OCI-LY1 (cell line): ENCODE data around the gene MTIF3.

ENCODE experiments used
- H2AFZ ChIP-seq: fragments of 200-600 bp; sonication (generic), shearing (Covaris generic); 2 replicates; pipeline ENCODE4 v1.6.0; 2014; ENCODE audit warnings: antibody characterized with exemption, mild to moderate bottlenecking, low read length
- H3F3A ChIP-seq: fragments of 200-600 bp; sonication (generic), shearing (Covaris generic); 2 replicates; pipeline ENCODE4 v1.6.0; 2014; ENCODE audit warnings: mild to moderate bottlenecking, antibody characterized with exemption, low read length, moderate library complexity; ENCODE audit not compliant: insufficient read depth
- H3K27ac ChIP-seq: fragments of 200-600 bp; sonication (generic); 2 replicates; pipeline ENCODE4 v1.5.1; 2014; ENCODE audit warnings: low read length, mixed run types, mild to moderate bottlenecking, low read depth; ENCODE audit not compliant: poor library complexity, severe bottlenecking
- H3K27me3 ChIP-seq: fragments of 200-600 bp; sonication (generic); 2 replicates; pipeline ENCODE4 v1.6.0; 2014; ENCODE audit warnings: antibody characterized with exemption, mild to moderate bottlenecking, low read length, moderate library complexity; ENCODE audit not compliant: insufficient read depth
- H3K36me3 ChIP-seq: fragments of 200-600 bp; sonication (generic); 2 replicates; pipeline ENCODE4 v1.6.1; 2014; ENCODE audit warnings: mild to moderate bottlenecking, antibody characterized with exemption, low read length, moderate library complexity, mixed read lengths; ENCODE audit not compliant: insufficient read depth
- H3K4me1 ChIP-seq: fragments of 200-600 bp; sonication (generic); 2 replicates; pipeline ENCODE4 v1.5.1; 2014; ENCODE audit warnings: mild to moderate bottlenecking, low read length, moderate library complexity; ENCODE audit not compliant: insufficient read depth, severe bottlenecking
- H3K4me2 ChIP-seq: fragments of 200-600 bp; sonication (generic), shearing (Covaris generic); 2 replicates; pipeline ENCODE4 v1.6.1; 2014; ENCODE audit warnings: low read length
- H3K4me3 ChIP-seq: fragments of 200-600 bp; sonication (generic); 2 replicates; pipeline ENCODE4 v1.5.1; 2014; ENCODE audit warnings: low read length, low read depth, mild to moderate bottlenecking, mixed read lengths; ENCODE audit not compliant: poor library complexity, severe bottlenecking
- H3K79me2 ChIP-seq: fragments of 200-600 bp; shearing (Covaris generic); 2 replicates; pipeline ENCODE4 v1.6.1; 2016; ENCODE audit warnings: mixed run types, low read length, mixed read lengths; ENCODE audit not compliant: insufficient read depth
- H3K9ac ChIP-seq: fragments of 200-600 bp; sonication (generic), shearing (Covaris generic); 2 replicates; pipeline ENCODE4 v1.6.1; 2014; ENCODE audit warnings: mild to moderate bottlenecking, low read length, mixed read lengths
- H3K9me2 ChIP-seq: fragments of 200-600 bp; sonication (generic), shearing (Covaris generic); 2 replicates; pipeline ENCODE4 v1.6.1; 2014; ENCODE audit warnings: low read depth, mild to moderate bottlenecking, low read length, mixed read lengths
- H3K9me3 ChIP-seq: fragments of 200-600 bp; shearing (Covaris generic); 2 replicates; pipeline ENCODE4 v1.6.1; 2014; ENCODE audit warnings: low read length, mixed read lengths
- H4K20me1 ChIP-seq: fragments of 200-600 bp; sonication (generic), shearing (Covaris generic); 2 replicates; pipeline ENCODE4 v1.6.0; 2016; ENCODE audit warnings: mild to moderate bottlenecking, low read length; ENCODE audit not compliant: insufficient read depth
- CTCF ChIP-seq: fragments of 200-600 bp; sonication (generic), shearing (Covaris generic); IDR thresholded peaks from 2 replicates; pipeline ENCODE4 v1.5.1; 2017; ENCODE audit warnings: mild to moderate bottlenecking, antibody characterized with exemption, low read length, moderate library complexity, mixed read lengths
- EZH2 ChIP-seq: fragments of 200-600 bp; sonication (generic), shearing (Covaris generic); IDR thresholded peaks from 2 replicates; pipeline ENCODE4 v1.8.0; 2017; ENCODE audit warnings: borderline replicate concordance, mixed run types, mild to moderate bottlenecking, antibody characterized with exemption, low read length, moderate library complexity, mixed read lengths

The MTIF3 gene

GRCh38 chr13:27482983-27483382, 32.6 kb upstream of the MTIF3 start:
- TF ChIP-seq CTCF (no peak), EZH2 (no peak)
- no peaks in the 10 kb centered on the region for H3K9me2 ChIP-seq
- 0 out of 2 replicates have a peak, but pooled peaks cover 3% of the 10 kb centered on the region for H3K9me3 ChIP-seq
- H3K79me2 ChIP-seq = no peaks in the 10 kb centered on the region
- H2AFZ ChIP-seq = peak overlapping the region; percentile 2
- H4K20me1 ChIP-seq = no peaks in the 10 kb centered on the region
- H3K36me3 ChIP-seq = no peaks in the 10 kb centered on the region; the same call in 1 of the 2 replicates
- no peaks in the 10 kb centered on the region for H3K27me3 ChIP-seq
- peaks cover 11% of the 10 kb centered on the region for H3K4me1 ChIP-seq
- H3K9ac ChIP-seq = no peak overlapping the region
- H3K4me2 ChIP-seq = peak overlapping the region; percentile 24
- H3K4me3 ChIP-seq = peak overlapping the region; percentile 21
- H3F3A ChIP-seq = no peaks in the 10 kb centered on the region
- no peak overlapping the region for H3K27ac ChIP-seq

- Histone ChIP-seq H2AFZ (no peak overlapping the region), H3K36me3 (no peaks in the 10 kb centered on the region; the same call in 1 of the 2 replicates), H4K20me1 (no peaks in the 10 kb centered on the region), H3K79me2 (no peaks in the 10 kb centered on the region), H3F3A (no peaks in the 10 kb centered on the region), H3K9ac (no peak overlapping the region), H3K9me2 (no peaks in the 10 kb centered on the region), H3K9me3 (0 out of 2 replicates have a peak, but pooled peaks cover 3% of the 10 kb centered on the region), H3K4me3 (no peak overlapping the region), H3K4me2 (no peak overlapping the region), H3K27ac (no peak overlapping the region), H3K4me1 (peaks cover 23% of the 10 kb centered on the region), H3K27me3 (no peaks in the 10 kb centered on the region)
- TF ChIP-seq CTCF (peak; percentile 64), EZH2 (no peak)
Observed at GRCh38 chr13:27481766-27482165, 31.4 kb upstream of the MTIF3 start.

GRCh38 chr13:27476943-27477703, 26.8 kb upstream of the MTIF3 start:
- Histone ChIP-seq H3K9me2 (no peaks in the 10 kb centered on the region), H3K4me1 (peaks cover 12% of the 10 kb centered on the region), H3K36me3 (no peaks in the 10 kb centered on the region), H3K9ac (no peak overlapping the region), H3K9me3 (0 out of 2 replicates have a peak, but pooled peaks cover under 1% of the 10 kb centered on the region), H3K4me3 (no peak overlapping the region), H4K20me1 (no peaks in the 10 kb centered on the region), H3K27me3 (no peaks in the 10 kb centered on the region), H3K79me2 (no peaks in the 10 kb centered on the region), H2AFZ (no peak overlapping the region; the same call in 1 of the 2 replicates), H3K4me2 (peak overlapping the region; percentile 32), H3K27ac (no peak overlapping the region), H3F3A (no peaks in the 10 kb centered on the region)
- no peak for TF ChIP-seq EZH2
